GM12878 (cell line): ENCODE measurements around the gene CSNK1G1. TPM values are rescaled to one million over a fixed set of nuclear protein-coding genes. Genes with fewer than 3 reads are reported as not detected.

Source experiments
- ATAC-seq: fragments of 200-7000 bp; cut with Tn5 transposase; 3 replicates; pipeline ENCODE4 v1.9.1; 2020; ENCODE audit warnings: mild to moderate bottlenecking, moderate library complexity
- BruUV-seq: library from RNA; stranded (reverse); fragments of 400-500 nt; replicated peaks from 2 replicates; lab custom pipeline; 2021; lab: Mats Ljungman, UMichigan
- CTCF ChIA-PET: fragments of 300-600 bp; sonication (Branson Sonifier 250); formaldehyde crosslinking; extraction: SDS; loops from one replicate; lab custom pipeline; 2021; ENCODE audit warnings: inconsistent platforms; lab: Yijun Ruan, JAX
- POLR2A ChIA-PET: fragments of 350-600 bp; formaldehyde crosslinking; extraction: SDS; loops from one replicate; lab custom pipeline; 2021; ENCODE audit warnings: inconsistent platforms; lab: Charles Lee
- RAD21 ChIA-PET: fragments of 300-600 bp; sonication (Branson Sonifier 250); formaldehyde crosslinking; loops from one replicate; lab custom pipeline; 2023; ENCODE audit warnings: antibody characterized with exemption; ENCODE audit not compliant: unreplicated experiment; lab: Charles Lee
- SMC1A ChIA-PET: fragments of 300-600 bp; sonication (Branson Sonifier 250); formaldehyde crosslinking; loops from one replicate; lab custom pipeline; 2023; ENCODE audit not compliant: unreplicated experiment, uncharacterized antibody; lab: Charles Lee
- DNase-seq: peaks from one replicate; pipeline ENCODE4 v3.0.0-alpha.2; 2011; ENCODE audit warnings: low read depth, low spot score
- FAIRE-seq: peaks from 3 replicates; lab custom pipeline; 2011; peaks lifted over from hg19 to GRCh38; lab: Jason Lieb, UNC
- H2AFZ ChIP-seq: 2 replicates; pipeline ENCODE4 v1.6.0; 2011; ENCODE audit warnings: low read depth, low read length, control low read depth; ENCODE audit not compliant: control insufficient read depth
- H3K27ac ChIP-seq: 2 replicates; pipeline ENCODE4 v1.5.1; 2011; ENCODE audit warnings: control low read depth; ENCODE audit not compliant: control insufficient read depth, insufficient read depth
- H3K27me3 ChIP-seq, 2 experiments: replicated peaks in 1 of 2; 2 replicates each; pipeline versions ENCODE4 v1.6.0 to v1.6.1; 2011; ENCODE audit warnings: low read length in 1 of 2; ENCODE audit not compliant: control insufficient read depth in 2 of 2, insufficient read depth in 2 of 2
- H3K36me3 ChIP-seq, 2 experiments: 2 replicates each; pipeline ENCODE4 v1.5.1; 2011; ENCODE audit warnings: low read length in 1 of 2; ENCODE audit not compliant: control insufficient read depth in 2 of 2, insufficient read depth in 2 of 2
- H3K4me1 ChIP-seq: 2 replicates; pipeline ENCODE4 v1.6.1; 2011; ENCODE audit warnings: mild to moderate bottlenecking, low read length, moderate library complexity, mixed read lengths; ENCODE audit not compliant: control insufficient read depth, insufficient read depth
- H3K4me2 ChIP-seq: 2 replicates; pipeline ENCODE4 v1.6.0; 2011; ENCODE audit warnings: control low read depth; ENCODE audit not compliant: control insufficient read depth, insufficient read depth
- H3K4me3 ChIP-seq: fragments of 200-600 bp; sonication (generic); 2 replicates; pipeline ENCODE4 v1.5.1; 2016
- H3K79me2 ChIP-seq: 2 replicates; pipeline ENCODE4 v1.6.0; 2011; ENCODE audit warnings: low read length; ENCODE audit not compliant: control insufficient read depth, insufficient read depth
- H3K9ac ChIP-seq: 2 replicates; pipeline ENCODE4 v1.8.0; 2011; ENCODE audit warnings: low read length, control low read depth, mixed read lengths; ENCODE audit not compliant: control insufficient read depth, insufficient read depth
- H3K9me3 ChIP-seq: replicated peaks from 3 replicates; pipeline ENCODE4 v1.5.1; 2011; ENCODE audit warnings: mild to moderate bottlenecking, low read length; ENCODE audit not compliant: control insufficient read depth, insufficient read depth
- H4K20me1 ChIP-seq: 2 replicates; pipeline ENCODE4 v1.6.0; 2011; ENCODE audit not compliant: control insufficient read depth, insufficient read depth
- BRCA1 ChIP-seq: IDR thresholded peaks from 2 replicates; pipeline ENCODE4 v1.6.1; 2011; ENCODE audit warnings: low read depth, low read length, improper control_type of control experiment
- CBFB ChIP-seq: IDR thresholded peaks from 2 replicates; pipeline ENCODE4 v1.6.1; 2016; ENCODE audit warnings: antibody characterized with exemption, low read depth
- CEBPZ ChIP-seq: fragments of 150-350 bp; IDR thresholded peaks from 2 replicates; pipeline ENCODE4 v1.6.1; 2016; ENCODE audit warnings: low read depth, low read length
- ETV6 ChIP-seq, 2 experiments: fragments of 450-650 bp in 1 of 2; IDR thresholded peaks in 1 of 2; conservative IDR thresholded peaks in 1 of 2; 2 replicates each; pipeline ENCODE4 v1.6.1; 2014; ENCODE audit warnings: antibody characterized with exemption in 1 of 2, borderline replicate concordance in 1 of 2, low read depth in 1 of 2, mild to moderate bottlenecking in 1 of 2, moderate library complexity in 1 of 2
- KAT2A ChIP-seq: conservative IDR thresholded peaks from 2 replicates; pipeline ENCODE4 v1.6.1; 2011; ENCODE audit warnings: low read depth, low read length; ENCODE audit not compliant: control insufficient read depth
- NFYA ChIP-seq: IDR thresholded peaks from 2 replicates; pipeline ENCODE4 v1.6.1; 2011; ENCODE audit warnings: low read depth, mild to moderate bottlenecking, low read length, improper control_type of control experiment, borderline replicate concordance
- NFYB ChIP-seq: IDR thresholded peaks from 2 replicates; pipeline ENCODE4 v1.6.1; 2011; ENCODE audit warnings: low read depth, mild to moderate bottlenecking, low read length, improper control_type of control experiment, moderate library complexity; ENCODE audit not compliant: insufficient read depth
- NR2C1 ChIP-seq: fragments of 450-650 bp; IDR thresholded peaks from 2 replicates; pipeline ENCODE4 v1.6.1; 2017; ENCODE audit warnings: antibody characterized with exemption, mild to moderate bottlenecking, moderate library complexity
- POLR2AphosphoS2 ChIP-seq: IDR thresholded peaks from 2 replicates; pipeline ENCODE4 v1.6.1; 2011; ENCODE audit warnings: low read depth, mild to moderate bottlenecking, low read length, improper control_type of control experiment, moderate library complexity
- SIN3A ChIP-seq: IDR thresholded peaks from 2 replicates; pipeline ENCODE4 v1.6.1; 2012; ENCODE audit warnings: low read depth, low read length, improper control_type of control experiment
- SMAD5 ChIP-seq: IDR thresholded peaks from 2 replicates; pipeline ENCODE4 v1.6.1; 2016; ENCODE audit warnings: antibody characterized with exemption, low read depth
- TCF7 ChIP-seq: IDR thresholded peaks from 2 replicates; pipeline ENCODE4 v1.6.1; 2014; ENCODE audit warnings: antibody characterized with exemption, borderline replicate concordance
- USF2 ChIP-seq: IDR thresholded peaks from 2 replicates; pipeline ENCODE4 v1.6.1; 2011; ENCODE audit warnings: low read depth, low read length, improper control_type of control experiment, borderline replicate concordance
- ZNF24 ChIP-seq: fragments of 450-650 bp; IDR thresholded peaks from 2 replicates; pipeline ENCODE4 v1.6.1; 2017; ENCODE audit warnings: antibody characterized with exemption, mild to moderate bottlenecking
- ZNF274 ChIP-seq: IDR thresholded peaks from one replicate; pipeline ENCODE4 v1.8.0; 2011; ENCODE audit not compliant: insufficient read length, insufficient read depth
- ZZZ3 ChIP-seq: IDR thresholded peaks from 2 replicates; pipeline ENCODE4 v1.6.1; 2011; ENCODE audit warnings: low read depth; ENCODE audit not compliant: control insufficient read depth, insufficient read length
- WGBS: methylation state at CpG from one replicate; pipeline ENCODE4 v1.1.6; 2016; ENCODE audit warnings: low lambda C conversion rate; ENCODE audit not compliant: insufficient replicate concordance, insufficient coverage; ENCODE audit errors: missing lambda C conversion rate; 5-methylcytosine and 5-hydroxymethylcytosine counted together
- in situ Hi-C: fragments of 300-500 bp; cut with MboI; formaldehyde crosslinking; loops from 9 replicates; pipeline ENCODE4 v1.14.3; 2018; ENCODE audit warnings: mixed read lengths
- intact Hi-C: fragments of 100-400 bp; cut with micrococcal nuclease; formaldehyde crosslinking; loops from one replicate; pipeline ENCODE4 v1.14.2; 2022; ENCODE audit not compliant: unreplicated experiment
- polyA plus RNA-seq, 11 experiments: library from polyadenylated mRNA; depleted of rRNA in 4 of 11; unstranded in 6 of 11; stranded (reverse) in 5 of 11; fragments of >200 nt; fragmentation: Nextera tagmentation in 4 of 11; fragmentation: Illumina TruSeq in 1 of 11; extraction: Ambion mirVana in 4 of 11; extraction: Trizol in 1 of 11; gene quantifications; 1 replicate in 1 of 11; 2 replicates in 10 of 11; pipeline versions ENCODE4 v1.2.1 to v1.2.3, GENCODE V29; 2011 to 2016; ENCODE audit warnings: inconsistent platforms in 2 of 11, missing spikeins in 2 of 11, low read depth in 1 of 11
- total RNA-seq, 4 experiments: library from RNA; depleted of rRNA in 3 of 4; stranded (reverse); fragments of >200 nt in 3 of 4; fragmentation: Illumina TruSeq in 1 of 4; extraction: Trizol in 1 of 4; gene quantifications; 2 replicates each; pipeline versions ENCODE4 v1.2.1 to v1.2.3, GENCODE V29; 2013 to 2021
- TF ChIP-seq, protein P1 (sequence below): fragments of 450-650 bp; IDR thresholded peaks from 2 replicates; pipeline ENCODE4 v1.6.1; 2016; ENCODE audit warnings: mild to moderate bottlenecking

The CSNK1G1 gene
- total and polyA plus RNA-seq, 10 of the 15 experiments (the other 5 are each of a cell fraction or from before 2014, with no cell fraction given) = 6.1 to 23.4 (median 15.3) TPM

- Histone ChIP-seq H3K4me3 (no peak overlapping the region), H3K4me2 (no peak overlapping the region), H4K20me1 (no peaks in the 10 kb centered on the region), H3K27ac (no peak overlapping the region), H3K79me2 (no peaks in the 10 kb centered on the region), H3K9ac (no peak overlapping the region), H2AFZ (no peak overlapping the region), H3K9me3 (no peaks in the 10 kb centered on the region), H3K4me1 (no peaks in the 10 kb centered on the region)
- intact Hi-C loops = no loop called here
- RAD21 ChIA-PET = interaction anchor here (0.6 kb wide), 1 partner anchor 490 kb away, joined by 5 read pairs; no protein-coding TSS in a partner anchor
- ATAC-seq = no peak
- CTCF ChIA-PET = interaction anchor here (1.7 kb wide), 1 partner anchor 9 kb away, joined by 3 read pairs; no protein-coding TSS in a partner anchor
- POLR2A ChIA-PET = interaction anchor here (0.6 to 0.7 kb wide), 2 partner anchors 247 to 817 kb away, joined by 5 to 8 read pairs; no protein-coding TSS in a partner anchor
- no peak for TF ChIP-seq POLR2AphosphoS2
- no peak for TF ChIP-seq KAT2A
- no peak for TF ChIP-seq ZNF24
- TF ChIP-seq TCF7 = no peak
- no peak for TF ChIP-seq ZZZ3
- TF ChIP-seq USF2 = no peak
- no peak for TF ChIP-seq BRCA1
- TF ChIP-seq NFYA = no peak
- TF ChIP-seq NR2C1 = no peak
- no peak for TF ChIP-seq ZNF274
- TF ChIP-seq, protein P1, sequence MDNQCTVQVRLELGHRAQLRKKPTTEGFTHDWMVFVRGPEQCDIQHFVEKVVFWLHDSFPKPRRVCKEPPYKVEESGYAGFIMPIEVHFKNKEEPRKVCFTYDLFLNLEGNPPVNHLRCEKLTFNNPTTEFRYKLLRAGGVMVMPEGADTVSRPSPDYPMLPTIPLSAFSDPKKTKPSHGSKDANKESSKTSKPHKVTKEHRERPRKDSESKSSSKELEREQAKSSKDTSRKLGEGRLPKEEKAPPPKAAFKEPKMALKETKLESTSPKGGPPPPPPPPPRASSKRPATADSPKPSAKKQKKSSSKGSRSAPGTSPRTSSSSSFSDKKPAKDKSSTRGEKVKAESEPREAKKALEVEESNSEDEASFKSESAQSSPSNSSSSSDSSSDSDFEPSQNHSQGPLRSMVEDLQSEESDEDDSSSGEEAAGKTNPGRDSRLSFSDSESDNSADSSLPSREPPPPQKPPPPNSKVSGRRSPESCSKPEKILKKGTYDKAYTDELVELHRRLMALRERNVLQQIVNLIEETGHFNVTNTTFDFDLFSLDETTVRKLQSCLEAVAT = no peak
- TF ChIP-seq CBFB = no peak
- TF ChIP-seq CEBPZ = no peak
- no peak for TF ChIP-seq SIN3A
- no peak for TF ChIP-seq ETV6 (conservative IDR thresholded peaks at IDR 0.05 in 1 of 2, IDR thresholded peaks at IDR 0.05 in 1 of 2; ENCODE audit: borderline replicate concordance in 1 of 2, low read depth in 1 of 2)
- TF ChIP-seq NFYB = no peak
- no peak for TF ChIP-seq SMAD5
- TF ChIP-seq, all 136 proteins: peak for 0
- FAIRE-seq = no peak
- Histone ChIP-seq H3K27me3 (no peaks in the 10 kb centered on the region), H3K36me3 (peaks cover 0 to 10% of the 10 kb centered on the region in 2 experiments)
- in situ Hi-C loops = no loop called here
- SMC1A ChIA-PET = no interaction called here
- WGBS = 97% methylated on average over 5 of the region's 5 CpGs
- DNase-seq = no peak
- no TSS peak for BruUV-seq
Measured at GRCh38 chr15:64191971-64192830, 163.8 kb downstream of the CSNK1G1 start.
